Lung (tissue), 12 donors: ENCODE measurements around the gene C3orf20. TPM values are rescaled to one million over a fixed set of nuclear protein-coding genes. Genes with fewer than 3 reads are reported as not detected.

ENCODE experiments used
- ATAC-seq: fragments of 200-7000 bp; cut with Tn5 transposase; one replicate; pipeline ENCODE4 v1.9.1; 2020; ENCODE audit warnings: moderate number of reproducible peaks; ENCODE audit not compliant: insufficient read depth, low FRiP score
- DNase-seq, 3 donors: peaks; one replicate each; pipeline ENCODE4 v3.0.0-alpha.2; 2013 to 2017
- H3K27ac ChIP-seq, 2 donors: one replicate each; pipeline ENCODE4 v1.5.1; 2013; ENCODE audit warnings: mild to moderate bottlenecking in 2 of 2, moderate library complexity in 2 of 2, control low read depth in 1 of 2, inconsistent platforms in 1 of 2, low read depth in 1 of 2, low read length in 1 of 2
- H3K27me3 ChIP-seq, 3 donors: one replicate each; pipeline ENCODE4 v1.5.1; 2013; ENCODE audit warnings: low read length in 2 of 3; ENCODE audit not compliant: control insufficient read depth in 3 of 3, insufficient read depth in 3 of 3
- H3K36me3 ChIP-seq, 4 donors: one replicate each; pipeline ENCODE4 v1.5.1; 2013; ENCODE audit warnings: low read length in 4 of 4, mild to moderate bottlenecking in 1 of 4, moderate library complexity in 1 of 4; ENCODE audit not compliant: control insufficient read depth in 4 of 4, insufficient read depth in 4 of 4
- H3K4me1 ChIP-seq, 5 donors: one replicate each; pipeline ENCODE4 v1.5.1; 2013; ENCODE audit warnings: low read length in 5 of 5, mild to moderate bottlenecking in 2 of 5, moderate library complexity in 1 of 5; ENCODE audit not compliant: control insufficient read depth in 5 of 5, insufficient read depth in 5 of 5
- H3K4me3 ChIP-seq: one replicate; pipeline ENCODE4 v1.5.1; 2013; ENCODE audit warnings: mild to moderate bottlenecking, control low read depth, moderate library complexity
- H3K9ac ChIP-seq, 2 donors: one replicate each; pipeline ENCODE4 v1.5.1; 2013; ENCODE audit warnings: low read length in 2 of 2, control low read depth in 1 of 2; ENCODE audit not compliant: insufficient read depth in 1 of 2
- H3K9me3 ChIP-seq, 4 donors: one replicate each; pipeline ENCODE4 v1.5.1; 2013; ENCODE audit warnings: low read length in 3 of 4, mild to moderate bottlenecking in 1 of 4, moderate library complexity in 1 of 4; ENCODE audit not compliant: control insufficient read depth in 4 of 4, insufficient read depth in 3 of 4
- CTCF ChIP-seq: IDR thresholded peaks from 2 replicates; pipeline ENCODE4 v1.5.1; 2012; ENCODE audit warnings: mild to moderate bottlenecking; ENCODE audit errors: control extremely low read depth, extremely low read depth
- WGBS, 2 donors: extraction: QIAGEN DNeasy Blood & Tissue Kit; methylation state at CpG; one replicate each; pipeline ENCODE4 v1.1.7; 2013; 5-methylcytosine and 5-hydroxymethylcytosine counted together
- polyA plus RNA-seq, 2 donors: library from polyadenylated mRNA; stranded (reverse); fragments of 200-250 nt; gene quantifications; one replicate each; pipeline ENCODE4 v1.2.1, GENCODE V29; 2013
- total RNA-seq, 2 donors: library from RNA; depleted of rRNA in 1 of 2; stranded (reverse); fragments of >200 nt in 1 of 2; gene quantifications; one replicate each; pipeline ENCODE4 v1.2.1, GENCODE V29; 2014 to 2021
- donor health status: control.
- donor health status: control.
- donor health status: Bipolar disorder and iron deficiency.
- donor health status: healthy.
- donor health status: DM: yes; HTN: yes; CAD: no.

The C3orf20 gene
- total and polyA plus RNA-seq, 4 donors, result 0.03 to 0.14 (median 0.12) TPM; not detected in 1

GRCh38 chr3:14795996-14796395, 121.1 kb downstream of the C3orf20 start:
- H3K4me3 ChIP-seq, result no peak overlapping the region
- peak overlapping the region in 1 of 2 donors; percentile 15 for H3K27ac ChIP-seq
- no peaks in the 10 kb centered on the region for H3K36me3 ChIP-seq
- DNase-seq (no peak), ATAC-seq (no peak)
- H3K9me3 ChIP-seq, result peaks cover 0 to 2% (median 0%) of the 10 kb centered on the region in 4 donors
- H3K9ac ChIP-seq, result no peak overlapping the region
- peaks cover 0 to 6% (median 0%) of the 10 kb centered on the region in 3 donors for H3K27me3 ChIP-seq
- WGBS, 2 donors, result 53 to 69% methylated on average over 2 of the region's 2 CpGs
- H3K4me1 ChIP-seq, result peaks cover 0 to 3% (median 0%) of the 10 kb centered on the region in 5 donors
- TF ChIP-seq CTCF, result no peak

- TF ChIP-seq CTCF, result no peak
- Histone ChIP-seq H3K9ac (no peak overlapping the region), H3K27me3 (peaks cover 0 to 6% (median 0%) of the 10 kb centered on the region in 3 donors), H3K36me3 (no peaks in the 10 kb centered on the region), H3K27ac (no peak overlapping the region), H3K9me3 (peaks cover 0 to 2% (median 0%) of the 10 kb centered on the region in 4 donors), H3K4me3 (no peak overlapping the region), H3K4me1 (peaks cover 0 to 3% (median 0%) of the 10 kb centered on the region in 5 donors)
- DNase-seq, result peak in 1 of 3 donors; percentile 33
- no peak for ATAC-seq
- WGBS, 2 donors, result 67 to 82% methylated on average over 14 of the region's 14 CpGs
Measured at GRCh38 chr3:14796403-14797077, 121.6 kb downstream of the C3orf20 start.

- ATAC-seq (no peak), DNase-seq (no peak)
- Histone ChIP-seq H3K9me3 (peaks cover 0 to 2% (median 0%) of the 10 kb centered on the region in 4 donors), H3K27me3 (peaks cover 0 to 6% (median 0%) of the 10 kb centered on the region in 3 donors), H3K9ac (no peak overlapping the region), H3K4me3 (no peak overlapping the region), H3K4me1 (peaks cover 0 to 5% (median 0%) of the 10 kb centered on the region in 5 donors), H3K27ac (no peak overlapping the region), H3K36me3 (no peaks in the 10 kb centered on the region)
- no peak for TF ChIP-seq CTCF
- 83 to 87% methylated on average over 4 of the region's 4 CpGs for WGBS, 2 donors
Measured at GRCh38 chr3:14797731-14798130, 122.8 kb downstream of the C3orf20 start.
